HG03439 (cell line): ENCODE data around the gene ARMS2.

Experiments used
- ATAC-seq: cut with Tn5 transposase; IDR thresholded peaks from one replicate; pipeline ENCODE4 v1.9.1; 2021; ENCODE audit warnings: mild to moderate bottlenecking, moderate library complexity; ENCODE audit not compliant: unreplicated experiment

The ARMS2 gene

DNA sequence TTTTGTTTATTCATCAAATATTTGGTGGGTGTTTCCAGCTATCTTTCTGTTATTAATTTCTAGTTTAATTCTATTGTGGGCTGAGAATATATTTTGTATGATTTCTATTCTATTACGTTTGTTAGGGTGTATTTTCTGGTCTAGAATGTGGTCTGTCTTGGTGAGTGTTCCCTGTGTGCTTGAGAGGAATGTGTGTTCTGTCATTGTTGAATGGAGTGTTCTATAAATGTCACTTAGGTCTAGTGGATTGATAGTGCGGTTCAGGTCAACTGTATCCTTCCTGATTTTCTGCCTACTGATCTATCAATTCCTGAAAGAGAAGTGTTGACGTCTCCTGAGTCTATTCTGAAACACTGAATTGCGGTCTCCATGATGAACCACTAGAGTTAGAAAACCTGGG lies 15.4 kb downstream of the ARMS2 start:
- ATAC-seq = no peak

DNA sequence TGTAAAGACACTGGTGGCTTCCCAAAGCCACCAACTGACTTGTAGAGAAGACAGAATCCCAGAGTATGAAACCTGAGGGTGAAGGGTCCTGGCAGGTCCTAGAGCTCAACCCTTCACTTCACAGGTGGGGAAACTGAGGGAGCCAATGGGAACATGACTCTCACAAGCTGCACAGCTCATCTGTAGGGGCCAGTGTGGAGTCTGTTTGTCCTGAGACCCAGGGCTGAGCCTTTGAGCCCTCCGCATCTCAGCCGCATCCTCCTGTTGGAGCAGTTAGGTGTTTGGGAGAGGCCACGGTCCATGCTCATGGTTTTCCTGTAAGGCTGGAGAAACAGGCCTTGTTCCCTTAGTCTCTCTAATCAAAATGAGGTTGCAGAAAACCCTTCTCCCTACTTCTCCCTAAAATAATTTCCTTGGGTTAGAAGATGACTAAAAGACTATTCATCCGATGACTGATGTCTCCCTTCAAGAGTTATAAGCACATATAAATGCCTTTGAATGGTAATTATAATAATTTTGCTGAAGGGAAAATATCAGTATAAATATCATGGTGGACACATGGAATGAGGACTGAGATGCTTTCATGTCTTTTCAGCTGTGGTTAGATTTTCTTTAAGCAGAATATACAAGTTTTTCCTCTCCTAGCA lies 17.2 kb downstream of the ARMS2 start:
- ATAC-seq = no peak

DNA sequence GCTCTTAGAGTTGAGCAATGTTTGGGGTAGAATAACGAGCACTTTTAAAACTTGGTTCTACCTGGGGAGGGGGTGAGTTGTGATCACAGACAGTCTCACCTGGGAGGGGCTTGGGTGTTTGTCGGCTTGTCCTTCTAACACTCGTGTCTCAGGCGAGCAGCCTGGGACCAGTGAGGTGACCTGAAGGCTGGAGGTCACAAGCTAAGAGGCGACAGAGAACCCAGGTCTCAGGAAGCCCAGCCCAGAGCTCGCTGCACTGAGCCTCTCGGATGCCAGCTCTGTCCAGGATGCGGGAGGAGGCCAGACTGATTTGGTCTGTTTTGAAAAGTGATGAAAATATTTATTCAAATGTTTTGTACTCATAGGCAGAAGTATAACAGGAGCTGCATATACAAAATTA lies 18.7 kb downstream of the ARMS2 start:
- no peak for ATAC-seq

DNA sequence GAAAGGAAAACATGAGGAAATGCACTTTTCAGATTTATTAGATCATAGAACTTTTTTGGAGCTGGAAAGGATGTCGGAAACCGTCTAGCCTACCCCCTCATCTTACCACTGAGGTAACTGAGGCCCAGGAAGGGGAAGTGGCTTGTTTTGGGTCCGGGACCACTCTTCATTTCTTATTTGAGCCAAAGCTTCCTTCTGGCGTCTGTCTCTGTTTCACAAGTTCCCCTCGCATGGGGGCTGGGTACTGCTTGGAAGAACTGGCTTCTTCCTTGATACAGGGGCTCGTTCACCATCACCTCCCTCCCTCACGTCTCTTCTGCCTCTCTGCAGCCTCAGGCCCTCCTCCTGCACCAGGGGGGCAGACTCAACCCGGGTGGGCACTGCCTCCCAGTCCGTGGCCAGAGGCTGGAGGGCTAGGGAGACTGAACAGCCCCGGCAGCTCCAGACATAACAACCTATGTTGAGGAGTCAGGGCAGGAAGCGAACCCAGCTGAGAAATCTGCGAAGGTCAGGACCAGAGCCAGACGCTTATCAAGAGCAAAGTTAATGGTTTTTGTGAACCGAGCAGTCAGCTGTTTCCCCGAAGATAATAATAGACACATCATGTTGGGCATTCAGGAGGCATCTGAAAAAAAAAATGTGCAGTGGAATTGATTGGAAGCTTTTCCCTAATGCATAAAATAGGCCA lies 19.8 kb downstream of the ARMS2 start:
- no peak for ATAC-seq

DNA sequence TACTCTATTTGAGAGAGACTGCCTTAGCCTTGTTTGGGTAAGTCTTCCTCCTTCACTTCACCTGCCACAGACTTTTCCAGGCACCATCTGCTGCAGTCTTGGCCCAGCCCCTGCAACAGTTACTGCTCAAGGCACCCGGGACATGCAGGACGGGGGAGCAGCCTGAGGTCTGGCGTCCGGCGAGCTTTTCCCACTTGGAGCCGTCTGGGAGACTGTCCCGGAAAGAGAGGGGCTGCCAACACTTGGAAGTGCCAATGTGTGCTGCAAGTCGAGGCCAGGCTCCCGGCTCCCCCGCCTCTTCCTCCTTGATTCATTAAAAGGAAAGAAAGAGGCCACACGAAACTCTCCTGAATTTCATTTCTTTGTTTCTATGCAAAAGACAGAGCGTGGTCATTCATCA lies 20.6 kb downstream of the ARMS2 start:
- no peak for ATAC-seq

DNA sequence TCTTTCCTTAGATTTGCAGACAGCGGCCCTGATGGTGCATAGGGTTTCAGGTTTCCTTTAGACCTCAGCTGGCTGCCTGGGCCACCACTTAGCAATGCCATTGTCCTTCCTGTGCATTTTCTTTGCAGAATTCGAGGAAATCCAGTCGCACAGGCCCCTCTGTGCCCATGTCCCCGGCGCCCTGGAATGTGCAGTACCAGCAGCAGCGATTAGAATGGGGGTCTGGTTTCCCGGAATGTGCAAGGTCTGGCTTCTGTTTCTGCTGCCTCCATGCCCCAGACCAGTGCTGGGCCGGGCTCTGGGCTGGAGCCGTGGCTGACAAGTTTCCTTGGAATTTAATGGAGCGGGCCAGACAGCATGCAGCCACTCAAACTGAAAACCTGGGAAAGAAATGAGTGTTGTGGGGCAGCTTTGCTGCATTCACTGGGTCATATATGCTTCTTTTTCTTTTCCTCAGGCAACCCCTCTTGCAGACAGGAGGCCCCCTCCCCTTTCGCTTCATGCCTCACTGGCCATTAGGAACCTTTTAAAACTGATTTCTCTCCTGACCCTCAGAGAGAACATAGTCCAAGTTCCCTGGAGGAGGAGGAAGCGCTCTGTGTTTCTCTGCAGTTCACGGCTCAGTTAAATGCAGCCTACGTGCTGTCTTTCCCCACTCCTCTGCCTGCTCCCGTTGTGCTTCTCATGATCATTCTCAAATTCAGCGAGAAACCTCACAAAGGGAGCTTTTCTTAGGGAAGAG lies 21.3 kb downstream of the ARMS2 start:
- ATAC-seq = no peak

DNA sequence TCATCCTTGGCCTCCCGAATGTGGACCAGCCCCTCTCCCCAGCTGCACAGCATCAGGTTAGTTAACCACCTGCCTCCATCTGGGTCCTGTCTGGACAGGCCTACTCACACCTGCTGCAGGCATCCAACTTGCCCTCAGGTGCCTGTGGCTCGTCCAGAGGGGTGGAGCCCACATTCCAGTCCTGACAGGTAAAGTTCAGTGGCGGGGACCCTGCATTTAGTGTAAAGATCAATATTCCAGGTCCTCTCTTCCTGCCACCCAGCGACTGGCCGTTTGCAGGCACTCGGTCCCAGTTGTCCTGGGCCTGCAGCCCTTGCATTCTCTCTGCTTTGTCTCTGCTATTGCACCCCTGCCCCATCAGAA lies 21.9 kb downstream of the ARMS2 start:
- ATAC-seq = no peak

DNA sequence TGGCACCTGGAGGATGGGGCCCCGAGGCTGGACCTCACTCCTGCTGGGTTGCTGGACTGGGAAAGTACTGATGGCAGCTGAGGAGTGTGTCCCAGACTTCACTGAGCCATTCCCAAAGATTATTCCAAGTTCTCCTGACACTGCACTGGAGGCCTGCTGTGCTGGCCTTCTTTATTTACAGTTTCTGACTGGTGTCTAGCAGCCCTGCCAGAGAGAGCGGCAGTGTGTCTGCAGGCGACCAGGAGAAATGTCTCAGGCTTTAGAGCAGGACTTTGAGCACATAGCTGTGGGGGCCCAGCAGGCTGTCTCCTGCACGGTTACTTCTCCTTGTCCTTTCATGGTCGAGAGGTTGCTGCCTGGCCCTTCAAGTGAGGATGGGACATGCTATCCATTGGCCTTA lies 23.0 kb downstream of the ARMS2 start:
- no peak for ATAC-seq

DNA sequence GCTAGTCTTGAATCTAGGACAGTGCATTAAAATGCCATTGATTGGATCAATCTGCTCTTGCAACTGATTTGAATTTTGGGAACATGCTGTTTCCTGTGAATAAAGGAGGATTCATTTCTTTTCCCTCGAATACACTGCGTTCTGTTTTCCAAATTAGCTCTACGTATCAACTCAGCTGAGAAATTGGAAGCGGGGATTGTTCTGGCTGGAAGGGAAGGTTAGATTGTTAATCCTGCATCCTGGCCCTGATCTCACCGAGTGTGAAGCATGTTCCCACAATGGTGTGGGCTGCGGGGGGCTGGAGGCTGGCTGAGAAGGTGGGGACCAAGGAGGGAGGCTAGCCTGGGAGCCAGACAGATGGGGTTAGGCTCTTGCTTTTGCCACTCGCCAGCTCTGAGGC lies 24.5 kb downstream of the ARMS2 start:
- ATAC-seq = no peak

DNA sequence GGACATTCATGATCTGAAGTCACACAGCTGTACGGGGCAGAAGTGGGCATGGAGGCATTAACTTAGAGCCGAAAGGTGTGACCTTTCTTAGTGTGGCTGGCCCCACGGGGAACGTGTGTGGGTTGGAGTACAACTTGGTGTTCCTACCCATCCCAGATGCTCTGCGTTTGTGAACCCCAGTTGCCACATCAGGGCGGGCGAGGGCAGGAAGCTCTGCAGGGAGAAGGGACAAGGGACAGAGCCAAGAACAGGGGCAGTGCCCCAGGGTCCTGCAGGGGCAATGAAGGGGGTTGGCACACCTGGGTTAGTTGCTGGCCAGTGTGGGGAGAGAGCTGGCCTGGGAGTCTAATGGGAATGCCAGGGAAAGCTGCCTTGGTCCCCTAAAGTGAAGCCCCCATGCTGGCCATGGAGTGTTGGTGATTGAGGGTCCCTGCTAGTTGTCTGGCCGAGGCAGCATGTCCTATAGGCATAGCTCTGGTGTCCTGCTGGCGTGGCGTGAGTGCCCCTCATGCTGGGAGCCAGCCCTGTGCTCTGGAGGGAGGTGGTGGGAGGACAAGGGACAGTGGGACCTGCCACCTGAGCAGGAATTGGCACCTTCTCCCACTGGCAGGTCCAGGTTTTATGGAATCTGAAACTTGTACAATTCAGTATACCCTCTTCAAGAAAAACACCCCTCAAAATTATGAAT lies 25.8 kb downstream of the ARMS2 start:
- no peak for ATAC-seq

DNA sequence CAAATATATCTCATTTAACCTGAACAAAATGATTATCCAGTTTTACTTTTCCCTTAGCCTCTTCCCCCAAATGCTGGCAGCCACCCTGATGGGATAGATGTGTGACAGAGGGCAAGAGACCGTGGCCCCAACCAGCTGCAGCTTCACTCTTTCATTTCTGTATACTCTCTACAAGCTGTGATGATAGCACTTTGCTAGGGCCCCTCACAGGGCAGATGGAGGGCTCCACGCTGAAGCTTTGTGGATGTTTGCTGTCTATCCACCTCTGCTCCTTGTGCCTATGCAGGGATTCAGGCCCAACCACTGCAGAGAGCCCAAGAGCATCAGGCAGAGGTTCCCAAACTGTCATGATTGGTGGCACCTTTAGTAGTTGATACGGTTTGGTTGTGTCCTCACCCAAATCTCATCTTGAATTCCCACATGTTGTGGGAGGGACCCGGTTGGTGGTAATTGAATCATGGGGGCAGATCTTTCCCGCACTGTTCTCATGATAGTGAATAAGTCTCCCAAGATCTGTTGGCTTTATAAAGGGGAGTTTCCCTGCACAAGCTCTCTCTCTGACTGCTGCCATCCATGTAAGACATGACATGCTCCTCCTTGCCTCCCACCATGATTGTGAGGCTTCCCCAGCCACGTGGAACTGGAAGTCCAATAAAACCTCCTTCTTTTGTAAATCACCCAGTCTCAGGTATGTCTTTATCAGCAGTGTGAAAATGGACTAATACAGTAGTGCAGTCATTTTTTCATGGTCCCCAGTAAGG lies 27.0 kb downstream of the ARMS2 start:
- ATAC-seq = no peak

DNA sequence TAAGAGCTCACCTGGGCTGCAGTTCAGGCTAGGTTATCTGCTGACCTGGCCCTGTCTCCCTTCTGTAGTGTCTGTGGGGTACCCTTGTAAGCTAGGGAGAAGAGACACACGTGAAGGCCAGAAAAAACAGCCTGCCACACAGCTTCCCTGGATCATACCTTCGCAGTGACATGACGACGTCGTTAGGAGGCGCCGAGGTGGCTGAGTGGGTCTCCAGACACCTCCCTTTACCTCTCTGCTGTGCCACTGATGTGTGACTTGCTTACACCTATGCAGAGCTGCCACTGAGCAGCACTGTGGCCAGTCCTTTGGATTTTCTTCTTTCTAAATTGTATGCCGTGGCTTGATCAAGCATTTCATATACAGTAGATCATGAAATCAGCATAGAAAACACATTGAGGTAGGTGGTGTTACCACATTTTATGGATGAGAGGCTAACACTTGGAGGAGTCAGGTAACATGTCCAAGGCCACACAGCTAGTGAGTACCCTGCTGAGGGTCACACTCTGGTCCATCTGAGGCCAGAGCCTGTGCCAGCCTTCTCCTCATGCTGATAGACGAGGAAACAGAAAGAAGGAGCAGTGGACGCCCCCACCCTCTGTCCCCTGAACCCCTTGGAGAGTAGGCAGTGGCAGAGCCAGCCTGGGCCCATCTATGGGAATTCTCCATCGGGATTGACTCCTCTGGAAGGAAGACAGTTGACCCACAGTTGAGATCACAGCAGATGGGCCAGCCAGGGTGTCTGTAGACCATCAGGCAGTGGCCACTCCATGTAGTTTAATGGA lies 30.0 kb downstream of the ARMS2 start:
- no peak for ATAC-seq

DNA sequence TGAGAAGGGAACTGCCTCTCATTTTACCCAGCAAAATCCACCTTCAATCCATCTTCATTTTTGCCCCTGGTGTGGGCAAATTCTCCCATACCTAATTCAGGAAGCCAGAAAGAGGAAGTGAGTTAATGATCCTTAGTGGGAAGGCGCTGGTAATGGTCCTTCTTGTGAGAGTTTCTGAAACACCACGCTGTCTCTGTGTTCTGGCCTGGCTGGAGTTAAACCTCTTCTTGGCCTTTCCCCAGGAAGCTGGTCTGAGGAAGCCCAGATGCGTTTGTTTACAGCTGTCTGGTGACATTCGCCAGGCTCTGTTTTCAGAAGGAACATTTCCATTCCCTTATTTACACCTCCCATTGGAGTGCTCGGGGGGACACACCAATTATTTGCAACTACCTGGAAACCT lies 31.2 kb downstream of the ARMS2 start:
- ATAC-seq = no peak

DNA sequence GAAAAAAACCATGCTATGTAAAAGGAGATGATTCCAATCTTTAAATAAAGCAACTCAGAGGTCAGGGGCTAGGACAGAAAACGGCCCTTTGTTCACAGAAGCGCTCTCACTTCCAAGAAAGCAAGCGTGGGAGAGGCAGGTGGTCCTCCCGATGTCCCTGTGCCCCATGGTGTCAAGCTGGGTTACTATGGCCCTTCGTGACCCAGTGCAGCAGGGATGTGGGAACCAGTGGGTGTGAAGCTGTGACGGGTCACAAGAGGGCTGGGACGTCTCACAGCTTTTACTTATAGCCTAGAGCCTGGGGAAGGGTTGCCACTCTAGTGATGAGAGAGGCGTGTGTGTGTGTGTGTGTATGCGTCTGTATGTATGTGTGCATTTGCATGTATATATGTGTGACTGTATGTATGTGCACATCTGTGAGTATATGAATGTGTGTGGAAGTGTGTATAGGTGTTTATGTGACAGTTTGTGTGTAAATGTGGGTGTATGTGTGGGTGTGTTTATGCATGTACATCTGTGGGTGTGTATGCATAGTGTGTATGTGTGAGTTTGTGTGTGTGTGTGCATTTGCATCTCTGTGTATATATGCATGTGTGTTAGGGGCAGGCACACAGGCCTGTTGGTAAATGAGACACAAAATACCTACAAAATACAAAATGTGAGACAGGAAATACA lies 32.1 kb downstream of the ARMS2 start:
- no peak for ATAC-seq

DNA sequence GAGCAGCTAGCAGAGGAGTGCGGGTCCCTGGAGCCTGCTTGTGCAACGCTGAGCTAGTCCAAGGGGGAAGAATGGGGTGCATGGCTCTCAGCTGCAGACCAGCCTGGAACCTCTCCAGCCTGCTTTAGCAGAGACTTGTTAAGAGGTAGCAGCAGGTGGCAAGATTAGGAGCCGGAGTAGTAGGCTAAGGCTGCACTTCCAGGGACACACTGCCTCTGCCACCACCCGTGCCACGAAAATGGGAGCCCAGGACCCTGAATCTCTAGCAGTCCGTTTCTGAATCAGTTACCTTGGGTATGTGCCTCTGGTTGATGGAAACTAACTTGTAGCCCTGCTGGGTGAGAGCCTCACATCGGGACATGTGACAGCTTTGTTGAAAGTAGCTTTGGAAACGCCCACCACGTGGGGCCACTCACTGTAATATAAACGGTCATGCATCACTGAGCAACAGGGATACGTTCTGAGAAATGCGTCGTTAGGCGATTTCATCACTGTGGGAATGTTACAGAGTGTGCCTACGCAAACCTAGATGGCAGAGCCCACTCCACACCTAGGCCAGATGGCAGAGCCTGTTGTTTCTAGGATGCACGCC lies 32.8 kb downstream of the ARMS2 start:
- ATAC-seq = no peak

DNA sequence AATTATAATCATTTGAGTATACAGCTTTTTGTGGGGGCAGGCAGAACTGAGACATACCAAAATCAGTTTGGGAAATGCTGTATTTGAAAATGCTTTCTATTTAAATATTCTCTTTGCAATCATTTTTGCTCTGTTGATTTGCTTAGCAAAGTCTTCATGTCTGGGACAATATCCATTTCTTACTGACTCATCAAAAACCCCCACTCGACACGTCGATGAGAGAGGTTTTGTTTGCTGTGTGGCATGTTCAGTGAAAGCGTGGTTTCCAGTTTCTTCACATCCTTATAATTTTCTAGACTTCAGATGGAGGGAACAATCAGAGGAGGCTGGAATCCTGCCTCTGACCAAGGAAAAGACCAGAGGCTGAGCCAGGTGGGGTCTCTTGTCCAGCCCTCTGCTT lies 35.8 kb downstream of the ARMS2 start:
- no peak for ATAC-seq

DNA sequence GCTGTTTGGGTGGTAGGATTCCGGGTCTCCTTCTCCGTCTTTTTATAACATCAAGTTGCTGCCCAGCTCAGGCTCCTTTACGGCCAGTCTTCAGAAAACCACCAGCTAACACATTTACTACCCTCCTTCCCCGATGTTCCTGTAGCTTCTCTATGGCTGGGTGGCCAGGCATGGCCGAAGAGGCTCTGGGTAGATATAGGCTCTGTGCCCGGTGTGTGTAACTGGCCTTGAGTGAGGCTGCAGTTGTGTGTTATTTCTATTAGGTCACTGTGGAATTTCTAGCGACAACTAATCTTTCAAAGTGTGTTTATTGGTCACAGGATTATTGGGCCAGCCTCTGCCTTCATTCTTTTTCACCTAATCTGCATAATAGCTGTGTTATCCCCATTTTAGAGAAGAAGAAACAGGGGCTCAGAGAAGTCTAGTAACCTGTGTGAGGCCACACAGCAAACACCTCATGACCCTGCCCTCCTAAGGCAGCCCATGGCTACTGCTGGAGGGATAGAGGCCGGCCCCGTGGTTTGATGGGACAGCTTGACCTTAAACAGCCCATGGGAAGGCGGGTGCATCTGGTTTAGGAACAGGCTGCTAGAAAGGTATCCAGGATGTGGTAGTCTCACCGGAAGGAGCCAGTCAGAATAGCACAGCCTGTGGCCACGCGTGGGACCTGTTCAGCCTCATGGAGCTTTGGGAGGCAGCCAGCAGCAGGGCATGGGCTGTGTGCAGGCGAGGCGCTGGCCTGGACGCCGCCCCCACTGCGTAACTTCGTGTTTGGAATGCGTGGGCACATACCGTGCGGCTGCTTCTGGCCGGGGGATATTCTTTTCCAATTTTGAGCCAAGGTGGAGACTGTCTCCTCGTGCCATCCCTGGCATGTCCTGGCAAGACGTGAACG lies 36.6 kb downstream of the ARMS2 start:
- no peak for ATAC-seq

DNA sequence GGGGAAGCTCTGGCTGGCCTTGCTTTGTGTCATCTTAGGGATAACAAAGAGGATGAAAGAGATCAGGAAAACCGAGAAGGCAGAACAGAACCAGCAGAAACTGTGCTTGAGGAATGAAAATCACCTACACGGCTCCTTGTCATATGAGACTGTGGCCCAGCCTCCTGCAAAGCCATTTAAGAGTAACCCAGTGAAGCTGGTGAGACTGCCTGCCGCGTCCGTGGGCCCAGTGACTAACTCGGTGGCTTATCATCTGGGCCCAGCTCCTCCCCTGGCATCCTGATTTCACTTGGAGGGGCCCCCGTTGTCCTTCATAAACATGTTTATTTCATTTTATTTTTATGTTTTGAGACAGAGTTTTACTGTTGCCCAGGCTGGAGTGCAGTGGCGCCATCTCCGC lies 37.6 kb downstream of the ARMS2 start:
- no peak for ATAC-seq
